ENCODE measurements around the gene TRPM7.

- no peak for TF ChIP-seq CTCF (IDR thresholded peaks at IDR 0.05; ENCODE audit: low read depth, low read length)
- TF ChIP-seq, protein P1, sequence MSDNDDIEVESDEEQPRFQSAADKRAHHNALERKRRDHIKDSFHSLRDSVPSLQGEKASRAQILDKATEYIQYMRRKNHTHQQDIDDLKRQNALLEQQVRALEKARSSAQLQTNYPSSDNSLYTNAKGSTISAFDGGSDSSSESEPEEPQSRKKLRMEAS (IDR thresholded peaks at IDR 0.05; ENCODE audit: low read depth, low read length), result no peak
- TF ChIP-seq POLR2A (IDR thresholded peaks at IDR 0.05; ENCODE audit: extremely low read depth, insufficient read length), result no peak
Observed at GRCh38 chr15:50542887-50543210, 143.7 kb downstream of the TRPM7 start.
